CMK (cell line): ENCODE results near the gene APCDD1.
"Not testable (repeated sequence)": the region's sequence is repeated elsewhere in the genome, so short reads cannot be mapped to it uniquely, and the experiment has no call there.

Experiments used
- DNase-seq: peaks from one replicate; pipeline ENCODE4 v3.0.0-alpha.2; 2010; ENCODE audit warnings: low read depth

The APCDD1 gene

GRCh38 chr18:10525697-10526560 lies 71.5 kb downstream of the APCDD1 start, which contains the start of gene NAPG:
Gene NAPG (plus strand): TSS chr18:10526027. CDS start chr18:10526103, 76 bp downstream.
- DNase-seq: peak; percentile 78

GRCh38 chr18:10526561-10526949 lies 72.1 kb downstream of the APCDD1 start:
- DNase-seq: no peak

GRCh38 chr18:10528439-10528838 lies 74.0 kb downstream of the APCDD1 start:
- no peak for DNase-seq

GRCh38 chr18:10530002-10530401 lies 75.6 kb downstream of the APCDD1 start:
- no peak for DNase-seq

- DNase-seq: no peak
These were observed 76.4 kb downstream of the APCDD1 start for GRCh38 chr18:10530852-10531251.

GRCh38 chr18:10533111-10533510 lies 78.7 kb downstream of the APCDD1 start:
- no peak for DNase-seq

GRCh38 chr18:10536280-10536679 lies 81.8 kb downstream of the APCDD1 start:
- no peak for DNase-seq

GRCh38 chr18:10537765-10538164 lies 83.3 kb downstream of the APCDD1 start:
- no peak for DNase-seq

- DNase-seq: not testable (repeated sequence)
These were observed 84.7 kb downstream of the APCDD1 start for GRCh38 chr18:10539124-10539523.
